HG03432 (cell line): ENCODE data around the gene MARCHF9.
A peak's percentile ranks its signal among the peaks of the same experiment; 100 is the strongest.

Experiments
- ATAC-seq: cut with Tn5 transposase; IDR thresholded peaks from one replicate; pipeline ENCODE4 v1.9.1; 2021; ENCODE audit warnings: mild to moderate bottlenecking, moderate library complexity; ENCODE audit not compliant: unreplicated experiment

MARCHF9 gene

GRCh38 chr12:57753756-57754337 lies 1.1 kb upstream of the MARCHF9 start:
- no peak for ATAC-seq

DNA sequence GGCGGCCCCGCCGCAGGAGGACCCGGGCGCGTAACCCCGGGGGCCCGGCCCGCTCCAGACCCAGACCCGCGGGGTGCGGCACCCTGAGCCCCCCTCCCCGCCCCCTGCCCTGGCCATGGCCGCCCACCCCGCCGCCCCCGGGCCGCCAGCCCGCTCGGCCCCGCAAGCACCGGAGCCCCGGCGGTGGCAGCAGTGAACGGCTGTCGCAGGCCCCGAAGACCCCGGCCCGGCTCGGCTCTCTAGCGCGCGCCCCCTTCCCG lies 221 bp downstream of the MARCHF9 start:
- ATAC-seq: no peak

GRCh38 chr12:57755454-57756372 lies 810 bp downstream of the MARCHF9 start:
- ATAC-seq: no peak

DNA sequence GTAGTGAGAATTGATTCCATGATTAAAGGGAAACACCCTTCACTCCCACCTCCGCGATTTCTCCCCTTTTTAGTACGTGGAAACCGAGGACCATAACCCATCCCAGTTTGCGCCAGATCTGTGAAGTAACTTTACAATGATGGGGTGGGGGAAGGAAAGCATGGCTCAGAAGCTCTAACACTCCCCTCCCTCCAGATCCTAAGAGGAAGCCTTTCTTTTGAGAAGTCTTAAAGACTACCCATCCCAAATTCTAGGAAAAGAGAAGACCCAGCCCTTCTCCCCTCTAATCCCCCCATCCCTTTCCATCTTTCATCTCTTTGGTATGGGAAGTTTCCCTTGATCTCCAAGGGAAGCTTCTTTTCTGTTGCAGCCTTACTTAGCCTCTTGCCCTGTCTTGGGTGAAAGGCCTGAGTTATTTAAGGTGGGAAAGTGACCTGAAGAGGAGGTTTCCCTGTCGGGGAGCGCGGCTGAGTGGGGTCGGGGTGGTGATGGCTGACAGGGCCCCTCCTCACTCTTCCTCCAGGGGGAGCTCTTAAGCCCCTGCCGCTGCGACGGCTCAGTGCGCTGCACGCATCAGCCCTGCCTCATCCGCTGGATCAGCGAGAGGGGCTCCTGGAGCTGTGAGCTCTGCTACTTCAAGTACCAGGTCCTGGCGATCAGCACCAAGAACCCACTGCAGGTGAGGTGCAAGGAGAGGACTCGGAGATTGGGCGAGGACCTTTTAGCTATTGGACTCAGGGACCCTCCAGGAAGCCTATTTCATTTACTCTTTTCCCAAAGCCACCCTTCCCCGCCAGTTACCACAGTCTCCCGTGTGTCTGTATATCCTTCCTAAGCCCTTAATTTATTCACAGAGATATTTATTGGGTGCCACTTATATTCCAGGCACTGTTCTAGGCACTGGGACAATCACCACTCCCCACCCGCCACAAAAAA lies 1.8 kb downstream of the MARCHF9 start:
- peak; percentile 20 for ATAC-seq

- no peak for ATAC-seq
Observed at GRCh38 chr12:57757771-57758170, 2.9 kb downstream of the MARCHF9 start.

DNA sequence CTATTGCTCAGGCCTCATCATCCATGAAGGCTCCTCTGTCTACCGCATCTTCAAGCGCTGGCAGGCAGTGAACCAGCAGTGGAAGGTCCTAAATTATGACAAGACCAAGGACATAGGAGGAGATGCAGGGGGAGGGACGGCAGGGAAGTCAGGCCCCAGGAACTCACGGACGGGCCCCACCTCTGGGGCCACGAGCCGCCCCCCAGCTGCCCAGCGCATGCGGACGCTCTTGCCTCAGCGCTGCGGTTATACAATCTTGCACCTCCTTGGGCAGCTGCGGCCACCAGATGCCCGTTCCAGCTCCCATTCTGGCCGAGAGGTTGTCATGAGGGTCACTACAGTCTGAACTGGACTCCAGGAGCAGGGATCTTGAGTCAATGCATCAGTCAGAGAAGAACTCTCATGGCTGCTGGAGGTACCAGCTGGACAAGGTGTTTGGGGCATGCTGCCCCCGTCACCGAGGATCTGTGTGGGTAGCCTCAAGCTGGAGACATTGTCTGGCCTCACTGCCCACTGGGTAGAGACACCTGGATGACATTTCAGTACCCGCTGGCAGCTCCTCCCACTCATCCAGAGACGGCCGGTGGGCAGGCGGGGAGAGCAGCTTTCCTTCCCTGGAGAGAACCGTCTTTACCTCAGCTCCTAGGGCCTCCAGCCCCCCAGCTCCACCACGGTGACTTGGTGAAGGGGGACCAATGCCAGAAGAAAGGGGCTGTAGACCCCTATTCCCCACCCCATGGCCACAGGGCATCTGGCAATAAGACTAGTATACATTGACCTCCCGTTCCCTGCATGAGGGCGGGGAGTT lies 3.9 kb downstream of the MARCHF9 start:
- ATAC-seq: no peak

DNA sequence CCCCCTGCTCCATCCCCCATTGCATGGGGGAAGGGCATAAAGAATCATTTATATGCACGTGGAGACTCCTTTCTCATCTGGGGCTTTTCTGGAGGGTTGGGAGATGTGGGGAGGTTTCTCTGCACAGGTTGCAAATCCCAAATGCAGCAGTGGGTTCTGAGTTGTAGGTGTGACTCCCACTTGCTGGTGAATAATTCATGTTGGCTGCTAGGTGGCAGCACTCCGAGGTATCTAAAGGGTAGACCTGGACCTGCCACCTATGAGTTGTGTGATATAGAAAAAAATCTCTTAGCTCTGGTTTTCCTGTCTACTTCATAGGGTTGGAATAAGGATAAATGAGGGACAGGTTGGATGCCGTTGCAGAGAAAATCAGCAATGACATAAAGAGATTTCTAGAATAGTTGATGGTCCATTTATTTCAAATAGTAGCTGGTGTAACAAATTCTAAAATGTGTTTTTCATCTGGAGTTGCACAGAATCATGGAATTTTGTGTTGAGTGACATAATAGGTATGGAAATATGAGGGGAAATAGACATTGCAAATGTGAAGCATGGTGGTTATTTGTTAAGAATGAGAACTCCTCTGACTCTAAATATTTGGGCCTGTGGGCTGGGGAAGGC lies 4.6 kb downstream of the MARCHF9 start:
- ATAC-seq: no peak

- no peak for ATAC-seq
Observed at GRCh38 chr12:57760347-57760982, 5.6 kb downstream of the MARCHF9 start.

- no peak for ATAC-seq
Observed at GRCh38 chr12:57761391-57761998, 6.6 kb downstream of the MARCHF9 start.

- no peak for ATAC-seq
Observed at GRCh38 chr12:57762463-57762862, 7.6 kb downstream of the MARCHF9 start.

GRCh38 chr12:57763881-57764661 lies 9.2 kb downstream of the MARCHF9 start:
- no peak for ATAC-seq

- peak; percentile 2 for ATAC-seq
Observed at GRCh38 chr12:57764662-57765002, 9.7 kb downstream of the MARCHF9 start.

DNA sequence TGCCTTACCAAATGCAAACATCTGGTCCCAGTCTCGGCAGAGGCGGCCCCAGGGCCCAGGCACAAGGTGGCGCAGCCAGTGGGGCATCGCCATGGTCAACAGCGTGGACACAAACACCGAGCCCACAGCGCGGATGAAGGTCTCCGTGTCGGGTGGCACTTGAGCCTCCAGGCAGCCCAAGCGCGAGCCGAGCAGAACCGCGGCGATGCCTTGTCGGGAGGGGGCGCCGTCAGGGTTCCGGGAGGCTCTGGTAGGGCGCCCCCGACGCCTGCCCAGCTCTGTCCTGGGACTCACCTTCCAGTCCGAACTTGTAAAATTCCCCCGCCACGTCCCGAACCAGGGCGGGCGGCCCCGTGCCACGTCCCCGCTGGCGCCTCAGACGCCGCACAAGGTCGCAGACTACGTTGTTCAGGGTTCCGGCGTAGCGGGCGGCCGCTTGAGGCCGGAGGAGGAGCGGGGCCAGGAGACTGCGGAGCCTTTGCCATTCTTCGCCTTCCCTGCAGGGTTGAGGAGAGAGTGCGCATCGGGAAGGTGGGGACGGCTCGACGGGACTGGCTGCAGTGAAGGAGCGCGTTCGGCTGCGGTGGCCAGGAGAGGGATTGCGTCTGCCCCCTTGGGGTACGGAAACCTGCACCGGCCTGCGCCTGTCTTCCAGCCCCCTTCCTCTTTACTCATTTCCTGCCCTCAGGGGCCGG lies 10.2 kb downstream of the MARCHF9 start:
- ATAC-seq: peak; percentile 72

GRCh38 chr12:57765698-57766463 lies 11.0 kb downstream of the MARCHF9 start:
- no peak for ATAC-seq

GRCh38 chr12:57766464-57767304 lies 11.8 kb downstream of the MARCHF9 start, which contains the start of gene CYP27B1:
CYP27B1 (minus strand) TSS chr12:57767078; CDS start chr12:57767041, 37 bp downstream.
- no peak for ATAC-seq

DNA sequence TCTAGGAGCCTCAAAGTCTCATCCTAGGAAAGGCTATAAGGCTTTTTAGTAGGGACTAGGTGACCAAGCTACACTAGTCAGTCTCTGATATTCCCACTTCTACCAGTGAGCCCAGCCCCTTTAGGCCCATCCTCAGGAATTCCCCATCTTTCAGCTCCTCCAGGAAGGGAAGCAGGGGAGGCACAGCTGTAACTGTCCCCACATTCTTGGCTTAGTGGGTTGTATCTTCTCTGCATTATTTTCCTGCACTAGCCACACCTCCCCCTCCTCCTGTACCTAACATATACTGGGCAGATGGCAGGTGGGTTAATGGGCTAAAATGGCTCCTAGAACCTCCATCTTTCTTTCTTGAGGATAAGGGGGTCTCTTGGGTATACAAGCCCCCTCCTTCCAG lies 12.4 kb downstream of the MARCHF9 start:
- ATAC-seq: no peak
